ENCODE measurements around the gene SSH3.

SSH3 gene

DNA sequence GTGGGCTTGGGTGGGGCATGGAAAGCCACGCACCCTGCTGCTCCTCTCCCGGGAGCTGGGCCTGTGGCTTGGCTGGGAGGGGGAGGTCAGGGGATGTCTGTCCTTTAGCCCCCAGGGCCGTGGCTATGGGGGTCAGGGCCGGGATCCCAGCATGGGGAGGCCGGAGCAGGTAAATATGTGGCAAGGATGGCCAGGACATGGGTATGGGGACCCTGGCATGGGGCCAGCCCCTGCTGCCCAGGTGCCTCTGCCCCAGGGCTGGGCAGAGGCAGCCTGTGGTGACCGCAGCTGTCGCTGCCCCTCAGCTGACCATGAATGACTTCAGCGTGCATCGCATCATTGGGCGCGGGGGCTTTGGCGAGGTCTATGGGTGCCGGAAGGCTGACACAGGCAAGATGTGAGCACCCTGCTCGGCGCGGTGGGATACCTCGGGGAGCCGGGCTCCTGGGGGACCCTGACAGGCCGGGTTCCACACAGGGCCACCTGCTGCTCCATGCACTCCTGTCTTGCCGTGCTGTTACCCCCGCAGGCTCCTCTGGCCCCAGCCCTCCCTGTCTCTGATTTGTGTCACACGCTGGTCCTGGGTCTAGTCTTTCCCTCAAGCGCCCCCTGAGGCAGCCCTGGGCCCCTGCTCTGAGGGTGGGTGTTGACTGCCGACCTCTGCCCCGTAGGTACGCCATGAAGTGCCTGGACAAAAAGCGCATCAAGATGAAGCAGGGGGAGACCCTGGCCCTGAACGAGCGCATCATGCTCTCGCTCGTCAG lies 22.4 kb upstream of the SSH3 start:
- Mint-ChIP-seq H3K36me3 (ENCODE audit: low read depth) (peaks cover 65% of the 10 kb centered on the region), H3K27ac (no peak overlapping the region), H3K4me1 (ENCODE audit: low read depth) (peaks cover 34% of the 10 kb centered on the region), H3K27me3 (ENCODE audit: low read depth) (no peaks in the 10 kb centered on the region), H3K9me3 (no peaks in the 10 kb centered on the region), H3K4me3 (no peak overlapping the region)
- no peak for DNase-seq (ENCODE audit: low spot score)

DNA sequence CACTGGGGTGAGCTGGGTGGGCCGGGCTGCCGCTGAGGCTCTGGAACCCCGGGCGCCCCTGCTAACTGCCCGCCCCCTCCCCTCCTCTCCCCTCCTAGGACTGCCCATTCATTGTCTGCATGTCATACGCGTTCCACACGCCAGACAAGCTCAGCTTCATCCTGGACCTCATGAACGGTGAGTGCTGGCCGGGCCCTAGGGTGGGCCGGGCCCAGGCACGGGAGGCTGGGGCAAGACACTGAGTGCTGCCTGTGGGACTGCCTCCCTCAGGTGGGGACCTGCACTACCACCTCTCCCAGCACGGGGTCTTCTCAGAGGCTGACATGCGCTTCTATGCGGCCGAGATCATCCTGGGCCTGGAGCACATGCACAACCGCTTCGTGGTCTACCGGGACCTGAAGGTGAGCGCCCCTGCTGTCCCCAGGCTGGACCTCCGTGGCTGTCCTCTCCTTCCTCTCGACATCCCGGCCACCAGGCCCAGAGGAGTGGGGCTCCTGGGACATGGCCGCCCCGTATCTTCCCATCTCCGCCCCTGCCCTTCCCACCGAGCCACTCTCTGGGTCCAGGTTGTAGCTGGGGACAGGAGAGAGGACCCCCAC lies 21.7 kb upstream of the SSH3 start:
- peaks cover 65% of the 10 kb centered on the region for H3K36me3 Mint-ChIP-seq (ENCODE audit: low read depth)
- DNase-seq (ENCODE audit: low spot score), result no peak
- no peaks in the 10 kb centered on the region for H3K27me3 Mint-ChIP-seq (ENCODE audit: low read depth)
- H3K4me3 Mint-ChIP-seq, result no peak overlapping the region
- H3K9me3 Mint-ChIP-seq, result no peaks in the 10 kb centered on the region
- H3K27ac Mint-ChIP-seq, result peak overlapping the region; percentile 65
- peaks cover 31% of the 10 kb centered on the region for H3K4me1 Mint-ChIP-seq (ENCODE audit: low read depth)

DNA sequence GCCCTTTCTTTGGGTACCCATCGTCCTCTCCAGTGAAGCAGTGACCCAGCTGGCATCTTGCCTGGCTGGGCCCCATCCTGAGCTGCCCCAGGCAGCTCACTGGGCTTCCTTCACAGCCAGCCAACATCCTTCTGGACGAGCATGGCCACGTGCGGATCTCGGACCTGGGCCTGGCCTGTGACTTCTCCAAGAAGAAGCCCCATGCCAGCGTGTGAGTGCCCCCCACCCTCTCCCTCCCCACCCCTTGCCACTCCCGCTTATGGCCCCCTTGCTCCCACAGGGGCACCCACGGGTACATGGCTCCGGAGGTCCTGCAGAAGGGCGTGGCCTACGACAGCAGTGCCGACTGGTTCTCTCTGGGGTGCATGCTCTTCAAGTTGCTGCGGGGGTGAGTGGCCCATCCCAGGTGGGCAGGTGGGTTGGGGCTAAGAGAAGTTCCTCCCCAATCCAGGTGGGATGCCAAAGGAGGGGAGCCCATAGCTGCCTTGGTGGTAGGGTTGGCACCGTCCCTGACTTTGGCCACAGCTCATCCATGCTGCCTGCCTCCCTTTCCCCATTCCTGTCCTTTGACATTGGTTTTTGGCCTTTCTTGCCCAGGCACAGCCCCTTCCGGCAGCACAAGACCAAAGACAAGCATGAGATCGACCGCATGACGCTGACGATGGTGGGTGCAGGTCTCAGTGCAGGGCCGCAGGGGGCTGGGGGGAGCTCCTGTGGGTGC lies 21.0 kb upstream of the SSH3 start:
- Mint-ChIP-seq H3K4me3 (no peak overlapping the region), H3K9me3 (no peaks in the 10 kb centered on the region), H3K36me3 (ENCODE audit: low read depth) (peaks cover 67% of the 10 kb centered on the region), H3K27ac (peak overlapping the region; percentile 65), H3K4me1 (ENCODE audit: low read depth) (peaks cover 35% of the 10 kb centered on the region), H3K27me3 (ENCODE audit: low read depth) (no peaks in the 10 kb centered on the region)
- DNase-seq (ENCODE audit: low spot score), result no peak

GRCh38 chr11:67282876-67283371 lies 20.4 kb upstream of the SSH3 start:
- no peak for DNase-seq (ENCODE audit: low spot score)
- Mint-ChIP-seq H3K4me1 (ENCODE audit: low read depth) (peaks cover 36% of the 10 kb centered on the region), H3K4me3 (no peak overlapping the region), H3K36me3 (ENCODE audit: low read depth) (peaks cover 67% of the 10 kb centered on the region), H3K27me3 (ENCODE audit: low read depth) (no peaks in the 10 kb centered on the region), H3K9me3 (no peaks in the 10 kb centered on the region), H3K27ac (no peak overlapping the region)

- no peak for DNase-seq (ENCODE audit: low spot score)
- Mint-ChIP-seq H3K9me3 (no peaks in the 10 kb centered on the region), H3K36me3 (ENCODE audit: low read depth) (peaks cover 68% of the 10 kb centered on the region), H3K27me3 (ENCODE audit: low read depth) (no peaks in the 10 kb centered on the region), H3K4me1 (ENCODE audit: low read depth) (peaks cover 36% of the 10 kb centered on the region), H3K27ac (peak overlapping the region; percentile 65), H3K4me3 (no peak overlapping the region)
Observed at GRCh38 chr11:67283481-67283963, 19.8 kb upstream of the SSH3 start.

DNA sequence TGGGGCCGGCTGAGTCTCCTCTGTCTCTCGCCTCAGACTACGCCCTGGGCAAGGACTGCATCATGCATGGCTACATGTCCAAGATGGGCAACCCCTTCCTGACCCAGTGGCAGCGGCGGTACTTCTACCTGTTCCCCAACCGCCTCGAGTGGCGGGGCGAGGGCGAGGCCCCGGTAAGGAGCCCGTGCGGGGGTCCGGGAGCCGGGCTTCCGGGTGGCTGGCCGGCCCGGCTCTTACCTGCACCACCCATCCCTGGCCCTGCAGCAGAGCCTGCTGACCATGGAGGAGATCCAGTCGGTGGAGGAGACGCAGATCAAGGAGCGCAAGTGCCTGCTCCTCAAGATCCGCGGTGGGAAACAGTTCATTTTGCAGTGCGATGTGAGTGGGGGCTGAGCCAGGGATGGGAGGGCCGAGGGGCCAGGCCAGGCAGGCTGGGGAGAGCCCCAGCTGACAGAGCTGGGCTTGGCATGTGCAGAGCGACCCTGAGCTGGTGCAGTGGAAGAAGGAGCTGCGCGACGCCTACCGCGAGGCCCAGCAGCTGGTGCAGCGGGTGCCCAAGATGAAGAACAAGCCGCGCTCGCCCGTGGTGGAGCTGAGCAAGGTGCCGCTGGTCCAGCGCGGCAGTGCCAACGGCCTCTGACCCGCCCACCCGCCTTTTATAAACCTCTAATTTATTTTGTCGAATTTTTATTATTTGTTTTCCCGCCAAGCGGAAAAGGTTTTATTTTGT lies 18.4 kb upstream of the SSH3 start:
- no peak for DNase-seq (ENCODE audit: low spot score)
- H3K27me3 Mint-ChIP-seq (ENCODE audit: low read depth), result no peaks in the 10 kb centered on the region
- no peaks in the 10 kb centered on the region for H3K9me3 Mint-ChIP-seq
- peak overlapping the region; percentile 45 for H3K27ac Mint-ChIP-seq
- peaks cover 32% of the 10 kb centered on the region for H3K4me1 Mint-ChIP-seq (ENCODE audit: low read depth)
- no peak overlapping the region for H3K4me3 Mint-ChIP-seq
- H3K36me3 Mint-ChIP-seq (ENCODE audit: low read depth), result peaks cover 59% of the 10 kb centered on the region

DNA sequence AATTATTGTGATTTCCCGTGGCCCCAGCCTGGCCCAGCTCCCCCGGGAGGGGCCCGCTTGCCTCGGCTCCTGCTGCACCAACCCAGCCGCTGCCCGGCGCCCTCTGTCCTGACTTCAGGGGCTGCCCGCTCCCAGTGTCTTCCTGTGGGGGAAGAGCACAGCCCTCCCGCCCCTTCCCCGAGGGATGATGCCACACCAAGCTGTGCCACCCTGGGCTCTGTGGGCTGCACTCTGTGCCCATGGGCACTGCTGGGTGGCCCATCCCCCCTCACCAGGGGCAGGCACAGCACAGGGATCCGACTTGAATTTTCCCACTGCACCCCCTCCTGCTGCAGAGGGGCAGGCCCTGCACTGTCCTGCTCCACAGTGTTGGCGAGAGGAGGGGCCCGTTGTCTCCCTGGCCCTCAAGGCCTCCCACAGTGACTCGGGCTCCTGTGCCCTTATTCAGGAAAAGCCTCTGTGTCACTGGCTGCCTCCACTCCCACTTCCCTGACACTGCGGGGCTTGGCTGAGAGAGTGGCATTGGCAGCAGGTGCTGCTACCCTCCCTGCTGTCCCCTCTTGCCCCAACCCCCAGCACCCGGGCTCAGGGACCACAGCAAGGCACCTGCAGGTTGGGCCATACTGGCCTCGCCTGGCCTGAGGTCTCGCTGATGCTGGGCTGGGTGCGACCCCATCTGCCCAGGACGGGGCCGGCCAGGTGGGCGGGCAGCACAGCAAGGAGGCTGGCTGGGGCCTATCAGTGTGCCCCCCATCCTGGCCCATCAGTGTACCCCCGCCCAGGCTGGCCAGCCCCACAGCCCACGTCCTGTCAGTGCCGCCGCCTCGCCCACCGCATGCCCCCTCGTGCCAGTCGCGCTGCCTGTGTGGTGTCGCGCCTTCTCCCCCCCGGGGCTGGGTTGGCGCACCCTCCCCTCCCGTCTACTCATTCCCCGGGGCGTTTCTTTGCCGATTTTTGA lies 17.5 kb upstream of the SSH3 start:
- peak overlapping the region; percentile 98 for H3K27ac Mint-ChIP-seq
- DNase-seq (ENCODE audit: low spot score), result no peak
- H3K27me3 Mint-ChIP-seq (ENCODE audit: low read depth), result no peaks in the 10 kb centered on the region
- no peaks in the 10 kb centered on the region for H3K9me3 Mint-ChIP-seq
- peaks cover 33% of the 10 kb centered on the region for H3K4me1 Mint-ChIP-seq (ENCODE audit: low read depth)
- peak overlapping the region; percentile 80 for H3K4me3 Mint-ChIP-seq
- peaks cover 57% of the 10 kb centered on the region for H3K36me3 Mint-ChIP-seq (ENCODE audit: low read depth)

- H3K4me1 Mint-ChIP-seq (ENCODE audit: low read depth), result peaks cover 33% of the 10 kb centered on the region
- no peaks in the 10 kb centered on the region for H3K9me3 Mint-ChIP-seq
- no peak for DNase-seq (ENCODE audit: low spot score)
- H3K4me3 Mint-ChIP-seq, result peak overlapping the region; percentile 80
- H3K27ac Mint-ChIP-seq, result peak overlapping the region; percentile 98
- no peaks in the 10 kb centered on the region for H3K27me3 Mint-ChIP-seq (ENCODE audit: low read depth)
- peaks cover 63% of the 10 kb centered on the region for H3K36me3 Mint-ChIP-seq (ENCODE audit: low read depth)
Observed at GRCh38 chr11:67286621-67287333, 16.6 kb upstream of the SSH3 start.

- DNase-seq (ENCODE audit: low spot score), result no peak
Observed at GRCh38 chr11:67287355-67288197, 15.8 kb upstream of the SSH3 start.

DNA sequence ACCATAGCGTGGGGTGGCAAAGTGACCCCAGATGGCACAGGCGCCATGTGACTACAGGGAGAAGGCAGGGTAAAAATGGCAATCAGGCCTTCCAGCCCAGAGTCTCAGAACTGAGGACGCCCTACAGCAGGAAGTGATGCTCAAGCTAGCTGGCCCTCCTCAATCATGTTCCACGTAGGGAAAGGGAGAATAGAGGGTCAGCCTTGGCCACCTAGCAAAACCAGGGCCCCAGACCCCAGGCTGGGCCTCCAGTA lies 15.2 kb upstream of the SSH3 start:
- DNase-seq (ENCODE audit: low spot score), result no peak
- Mint-ChIP-seq H3K9me3 (no peaks in the 10 kb centered on the region), H3K4me3 (peak overlapping the region; percentile 80), H3K36me3 (ENCODE audit: low read depth) (peaks cover 63% of the 10 kb centered on the region), H3K4me1 (ENCODE audit: low read depth) (peaks cover 40% of the 10 kb centered on the region), H3K27ac (peak overlapping the region; percentile 98), H3K27me3 (ENCODE audit: low read depth) (no peaks in the 10 kb centered on the region)

More at GRCh38 chr11:67287355-67288197, 15.8 kb upstream of the SSH3 start:
- Mint-ChIP-seq H3K4me1 (ENCODE audit: low read depth) (peaks cover 36% of the 10 kb centered on the region), H3K36me3 (ENCODE audit: low read depth) (peaks cover 63% of the 10 kb centered on the region), H3K4me3 (peak overlapping the region; percentile 80), H3K27ac (peak overlapping the region; percentile 98), H3K9me3 (no peaks in the 10 kb centered on the region), H3K27me3 (ENCODE audit: low read depth) (no peaks in the 10 kb centered on the region)

DNA sequence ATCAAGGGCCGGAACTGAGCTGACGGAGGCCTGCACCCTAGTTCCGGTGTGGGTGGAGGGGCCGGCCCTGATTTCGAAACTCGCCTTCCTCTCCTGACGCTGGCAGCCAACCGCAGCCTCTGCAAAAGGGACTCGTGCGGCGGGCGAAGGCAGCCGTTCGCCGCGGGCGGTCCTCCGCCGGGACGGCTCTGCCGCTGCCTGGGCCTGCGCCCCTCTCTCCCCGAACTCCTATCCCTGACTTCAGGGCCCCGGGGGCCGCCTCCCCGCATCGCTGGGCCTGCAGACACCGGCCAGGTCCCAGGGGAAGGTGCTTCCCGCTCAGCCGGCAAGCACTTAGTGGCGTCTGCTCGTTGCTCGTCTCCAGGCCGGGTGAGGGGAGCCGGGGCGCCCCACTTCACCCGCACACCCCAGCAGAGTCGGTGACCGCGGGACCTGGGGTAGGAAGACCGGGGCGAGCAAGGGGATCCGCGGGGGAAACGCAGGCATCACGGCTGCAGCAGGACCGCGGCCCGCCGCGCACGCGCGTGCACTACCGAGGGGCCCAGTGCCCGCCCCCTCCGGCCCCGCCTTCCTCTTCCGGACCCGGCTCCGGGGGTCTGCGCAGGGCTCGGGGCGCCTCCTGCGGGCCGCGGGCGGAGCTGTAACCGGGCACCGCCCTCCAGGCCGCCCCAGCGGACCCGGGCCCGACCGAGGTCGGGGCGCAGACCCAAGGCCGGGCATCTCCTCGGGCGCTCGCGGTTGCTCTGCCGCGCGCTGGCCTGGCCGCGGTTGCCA lies 14.7 kb upstream of the SSH3 start:
- DNase-seq (ENCODE audit: low spot score), result peak; percentile 92
- Mint-ChIP-seq H3K4me1 (ENCODE audit: low read depth) (peaks cover 42% of the 10 kb centered on the region), H3K27ac (peak overlapping the region; percentile 98), H3K27me3 (ENCODE audit: low read depth) (no peaks in the 10 kb centered on the region), H3K4me3 (peak overlapping the region; percentile 80), H3K36me3 (ENCODE audit: low read depth) (peaks cover 63% of the 10 kb centered on the region), H3K9me3 (no peaks in the 10 kb centered on the region)
